CD4-positive, alpha-beta T cell treated with Interleukin-15 for 1 hour (primary cell): ENCODE results near the gene DNASE2B.
A peak's percentile ranks its signal among the peaks of the same experiment; 100 is the strongest.

Source experiments
- DNase-seq: peaks from one replicate; pipeline ENCODE4 v3.0.0-alpha.2; 2020

Gene DNASE2B

DNA sequence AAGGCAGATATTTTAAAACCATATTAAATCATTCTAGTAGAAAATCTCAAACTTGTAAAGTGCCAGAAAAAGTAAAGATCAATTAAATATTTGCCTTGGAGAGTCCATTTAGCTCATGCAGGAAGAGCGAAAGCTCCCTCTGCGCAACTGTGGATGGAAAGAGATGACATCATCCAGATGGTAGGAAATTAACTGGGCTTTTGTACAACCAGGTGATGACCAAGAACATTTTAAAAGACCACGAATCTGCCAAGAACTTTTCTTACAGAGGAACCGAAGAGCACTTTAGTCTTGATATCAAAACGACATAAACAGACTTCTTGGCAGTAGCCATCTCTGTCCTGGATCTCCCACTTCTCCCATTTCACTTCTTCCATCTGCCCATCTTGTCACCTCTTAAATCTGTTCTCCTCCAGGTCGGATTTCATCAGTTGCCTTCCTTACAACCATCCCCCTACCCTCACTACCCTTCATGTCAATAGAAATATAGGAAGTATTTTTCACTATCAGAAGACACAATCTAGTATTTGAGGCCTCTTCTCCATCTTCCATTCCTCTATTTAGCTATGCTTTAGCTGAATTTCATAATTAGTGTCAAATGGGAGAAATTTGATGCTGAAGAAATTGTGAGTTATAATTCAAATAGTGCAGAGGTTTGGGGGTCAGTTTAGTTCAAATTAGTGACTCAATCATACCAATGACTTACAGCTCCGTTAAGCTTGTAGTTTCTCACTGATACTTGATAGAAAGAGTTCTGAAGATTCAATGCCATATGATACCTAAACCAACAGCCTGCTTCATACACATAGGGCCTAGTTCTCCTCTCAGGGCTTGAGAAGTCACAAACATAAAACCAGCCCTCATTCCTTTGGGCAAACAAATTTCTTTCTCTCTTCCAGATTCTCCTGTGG lies 22.0 kb upstream of the DNASE2B start:
- no peak for DNase-seq

DNA sequence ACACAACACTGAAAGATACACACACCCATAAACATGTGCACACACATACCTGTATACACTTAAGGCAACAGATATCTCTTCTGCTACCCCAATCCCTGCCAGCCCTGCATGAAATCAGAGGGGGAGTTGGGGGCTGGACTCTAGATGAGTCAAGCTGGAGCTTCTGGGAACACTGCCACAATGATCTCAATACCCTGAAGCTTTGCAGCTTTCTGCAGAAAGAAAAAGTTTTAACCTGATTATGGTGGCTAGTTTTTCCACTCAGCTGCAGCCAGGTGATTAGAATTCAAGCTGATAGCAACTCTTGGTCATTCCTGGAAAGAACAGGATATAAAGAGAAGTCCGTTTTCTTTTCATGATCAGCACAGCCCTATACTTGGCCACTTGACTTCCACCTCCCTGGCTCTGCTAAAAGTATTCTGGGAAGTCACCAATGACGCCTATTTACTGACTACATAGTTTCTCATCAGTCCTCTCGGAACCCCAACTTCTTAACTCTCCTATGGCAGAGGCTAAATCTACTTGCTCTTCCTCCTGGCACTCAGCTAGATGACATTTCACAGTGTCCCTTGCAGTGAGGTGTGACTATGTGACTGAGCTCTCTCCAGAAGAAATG lies 20.7 kb upstream of the DNASE2B start:
- DNase-seq: no peak

DNA sequence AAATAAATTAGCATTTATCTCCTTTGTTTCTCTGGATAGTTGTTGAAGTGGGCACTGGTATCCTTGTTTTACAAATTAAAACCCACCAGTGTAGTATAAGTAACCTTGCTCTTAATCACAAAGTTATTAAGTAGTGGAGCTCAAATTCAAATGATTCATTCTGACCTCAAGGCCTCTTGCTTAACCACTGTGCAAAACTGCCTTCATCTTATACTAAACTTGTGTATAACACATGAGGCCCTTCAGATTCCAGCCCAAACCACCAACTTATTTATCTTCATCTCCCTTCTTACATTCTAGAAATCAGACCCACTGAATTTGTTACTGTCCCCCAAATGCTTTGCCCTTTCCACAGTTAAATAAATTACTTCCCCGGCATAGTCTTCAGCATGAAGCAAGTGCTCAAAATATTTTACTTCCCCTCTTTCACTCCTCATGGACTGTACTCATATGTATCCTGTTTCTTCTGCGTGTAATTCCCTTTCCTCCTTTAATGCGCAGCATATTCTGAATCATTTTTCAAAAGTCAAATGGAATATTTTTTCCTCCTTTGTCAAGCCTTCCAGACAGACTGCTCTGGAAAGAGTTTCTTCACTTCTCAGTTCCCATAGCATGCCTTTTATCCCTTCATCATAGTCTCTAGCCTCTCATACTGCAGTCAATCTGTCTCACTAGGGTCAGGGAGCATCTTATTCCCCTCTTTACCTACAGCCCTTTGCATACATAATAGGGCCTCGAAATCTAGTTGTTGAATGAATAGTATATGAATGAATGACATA lies 19.0 kb upstream of the DNASE2B start:
- DNase-seq: no peak

DNA sequence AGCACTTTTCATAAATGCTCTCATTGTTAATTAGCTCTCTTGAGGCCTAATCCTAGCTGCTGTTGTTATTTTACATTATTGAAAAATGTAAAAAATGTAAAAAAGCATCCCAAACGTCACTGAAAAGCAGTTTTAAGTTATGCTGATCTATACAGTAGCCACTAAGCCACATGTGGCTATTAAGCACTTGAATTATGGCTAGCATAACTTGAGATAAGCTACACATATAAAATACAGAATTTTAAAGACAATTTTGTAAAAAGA lies 18.4 kb upstream of the DNASE2B start:
- no peak for DNase-seq

DNA sequence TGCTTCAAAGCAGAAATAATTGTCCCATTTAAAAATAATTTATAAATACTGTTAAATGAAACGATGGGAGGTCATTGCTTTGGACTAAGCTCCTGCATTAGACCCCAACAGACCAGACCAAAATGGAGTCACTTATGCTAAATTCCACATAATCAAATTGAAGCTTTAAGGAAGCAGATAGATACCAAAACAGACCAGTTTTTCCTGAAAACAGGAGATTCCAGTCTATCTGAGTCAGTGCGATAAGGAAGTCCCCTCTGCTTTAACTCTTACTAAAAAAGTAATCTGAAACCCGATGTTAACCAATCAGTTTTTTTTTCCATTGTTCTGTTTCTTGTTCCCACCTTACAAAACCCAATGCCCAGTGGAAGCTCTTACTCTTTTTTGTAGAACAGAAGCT lies 16.2 kb upstream of the DNASE2B start:
- DNase-seq: no peak

DNA sequence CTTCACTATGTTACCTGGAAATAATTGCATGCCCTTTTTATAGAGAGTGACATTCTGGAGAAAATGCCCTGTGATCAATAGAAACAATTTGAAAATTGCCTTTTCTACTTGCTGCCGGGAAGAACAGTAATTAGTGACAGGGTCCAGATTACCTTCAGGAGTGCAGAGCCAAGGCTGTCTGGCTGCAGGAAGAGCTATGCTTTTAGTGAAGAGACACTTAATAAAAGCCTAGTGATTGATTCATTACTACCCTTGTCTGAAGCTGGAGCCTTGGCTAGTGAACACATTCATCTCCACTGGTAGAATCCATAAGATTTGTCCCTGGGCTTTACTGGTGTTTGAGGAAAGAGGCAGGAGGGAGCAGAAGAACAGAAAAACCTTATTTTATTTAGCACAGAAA lies 12.9 kb upstream of the DNASE2B start:
- no peak for DNase-seq

DNA sequence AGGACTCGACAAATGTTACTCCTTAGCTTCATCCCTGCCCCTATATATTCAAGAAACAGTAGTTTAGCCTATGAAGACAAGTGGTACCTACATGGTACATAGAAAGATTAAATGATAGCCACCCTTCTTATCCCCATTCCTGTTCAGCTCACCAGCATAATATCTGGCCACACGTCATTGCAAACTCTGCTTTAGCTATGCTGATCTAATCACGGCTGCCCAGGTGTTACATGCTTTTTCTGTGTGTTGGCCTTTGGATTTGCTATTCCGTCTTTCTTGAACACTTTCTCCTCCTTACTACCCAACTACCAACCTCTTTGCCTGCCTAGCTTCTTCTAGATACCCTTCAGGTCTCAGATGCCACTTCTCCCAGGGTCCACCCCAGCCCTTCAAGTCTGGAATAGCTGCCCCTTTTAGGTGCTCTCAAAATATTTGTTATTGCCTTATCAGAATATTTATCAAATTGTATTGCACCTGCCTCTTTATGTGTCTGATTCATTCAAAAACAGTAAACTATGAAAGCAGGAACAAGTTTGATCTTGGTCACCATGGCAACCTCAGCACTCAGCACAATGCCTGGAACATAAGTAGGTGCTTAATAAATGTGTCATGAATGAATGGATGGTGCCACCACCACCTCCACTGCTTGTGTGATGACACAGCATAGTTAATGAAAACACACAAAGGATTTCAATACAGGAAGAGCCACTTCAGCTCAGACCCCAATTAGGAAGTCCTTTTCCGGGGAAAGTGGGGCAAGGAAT lies 11.4 kb upstream of the DNASE2B start:
- no peak for DNase-seq

DNA sequence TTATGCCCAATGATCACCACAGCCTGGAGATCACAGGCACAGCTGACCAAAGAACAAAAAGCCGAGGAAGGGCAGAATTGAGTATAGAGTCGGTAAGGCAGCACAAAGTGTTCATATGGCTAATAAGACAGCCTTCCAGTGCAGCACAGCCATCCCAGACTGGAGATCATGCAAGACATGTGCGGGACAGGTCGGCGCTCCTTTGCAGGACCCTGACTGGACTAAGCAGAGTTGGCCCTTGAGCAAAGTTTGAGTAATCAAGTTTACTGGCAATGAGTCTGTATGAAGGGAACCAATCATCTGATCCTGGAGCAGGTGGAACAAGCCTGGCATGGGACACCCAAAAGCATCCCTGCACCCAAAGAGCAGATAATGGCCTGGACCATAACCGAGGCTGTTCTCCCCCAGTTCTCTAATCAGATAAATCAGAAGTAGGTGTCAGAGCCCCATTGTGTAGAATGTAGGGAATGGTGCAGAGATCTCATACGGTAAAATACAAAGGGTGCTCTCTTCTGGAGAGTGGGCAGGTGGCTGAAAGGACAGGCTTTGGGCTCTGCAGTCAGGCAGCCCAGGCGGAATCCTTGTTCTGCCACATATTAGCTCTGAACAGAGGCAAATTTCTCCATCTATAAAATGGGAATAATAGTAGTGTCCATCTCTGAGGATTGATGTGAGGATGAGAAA lies 10.7 kb upstream of the DNASE2B start:
- DNase-seq: no peak

DNA sequence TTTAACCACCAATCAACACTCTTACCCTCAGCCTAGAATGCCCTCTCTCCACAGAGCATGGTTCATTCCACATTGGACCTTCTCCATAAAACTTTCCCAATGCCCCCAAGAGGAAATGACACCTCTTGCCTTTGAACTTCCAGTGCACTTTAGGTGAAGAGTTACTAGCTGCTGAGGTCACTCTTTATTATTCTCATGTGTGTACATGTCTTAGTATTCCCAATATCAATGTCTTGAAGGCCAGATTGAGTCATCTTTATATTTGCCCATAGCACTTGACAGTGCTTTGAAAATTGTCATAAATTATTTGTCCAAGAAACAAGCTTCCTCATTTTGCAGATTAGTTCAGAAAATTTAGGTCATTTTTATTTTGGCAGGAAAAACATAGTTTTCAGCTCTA lies 8.1 kb upstream of the DNASE2B start:
- DNase-seq: no peak

DNA sequence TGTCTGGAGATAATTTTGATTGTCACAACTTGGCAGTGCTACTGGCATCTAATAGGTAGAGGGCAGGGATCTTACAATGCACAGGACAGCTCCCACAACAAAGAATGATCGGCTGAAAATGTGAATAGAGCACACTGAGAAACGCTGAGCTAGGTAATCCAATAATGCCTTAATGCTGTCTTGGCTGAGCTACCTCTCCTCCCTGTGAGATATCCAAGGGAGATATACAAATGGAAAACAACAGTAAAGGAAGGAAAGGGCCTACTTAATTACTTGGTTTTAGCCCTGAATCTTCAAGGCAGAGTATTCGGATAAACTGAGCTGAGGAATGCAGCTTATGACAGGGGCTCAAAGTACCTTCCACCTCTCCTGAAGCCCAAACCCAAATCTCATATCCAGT lies 2.9 kb downstream of the DNASE2B start:
- no peak for DNase-seq

DNA sequence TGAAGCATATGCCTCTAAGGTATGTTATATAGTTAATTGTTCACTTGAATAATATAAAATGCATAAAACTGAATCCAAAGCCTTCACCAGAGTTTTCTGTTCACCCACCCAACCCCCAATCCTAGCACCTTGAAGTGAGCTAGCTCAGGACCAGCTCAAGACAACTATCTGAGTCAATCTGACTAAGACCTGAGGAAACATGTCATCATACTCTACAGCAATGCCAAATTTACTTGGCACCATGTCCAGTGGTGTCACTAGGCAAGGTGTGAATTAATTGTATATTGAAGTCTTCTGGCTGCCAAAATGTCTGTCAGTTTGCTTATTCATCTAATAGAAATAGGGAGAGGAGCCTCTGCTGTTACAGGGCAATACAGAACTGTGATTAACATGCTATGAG lies 3.8 kb downstream of the DNASE2B start:
- DNase-seq: no peak

DNA sequence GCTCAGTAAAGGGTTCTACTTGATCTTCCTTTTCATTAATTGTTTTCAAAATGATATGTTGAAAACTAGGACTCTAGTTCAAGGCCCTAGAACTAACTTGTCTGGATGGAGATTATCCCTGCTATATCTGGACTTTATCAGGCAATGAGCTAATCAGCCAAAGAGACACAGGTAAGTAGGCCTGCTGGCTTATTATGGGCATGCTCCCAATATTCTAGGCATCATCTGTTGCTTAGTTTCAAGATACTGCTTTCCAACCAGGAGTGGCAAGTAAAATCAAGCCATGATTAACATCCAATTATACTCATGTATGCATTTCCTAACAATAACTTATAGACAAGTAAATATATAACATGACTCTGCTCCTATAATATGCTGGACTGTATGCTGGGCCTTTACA lies 4.2 kb downstream of the DNASE2B start:
- DNase-seq: no peak

DNA sequence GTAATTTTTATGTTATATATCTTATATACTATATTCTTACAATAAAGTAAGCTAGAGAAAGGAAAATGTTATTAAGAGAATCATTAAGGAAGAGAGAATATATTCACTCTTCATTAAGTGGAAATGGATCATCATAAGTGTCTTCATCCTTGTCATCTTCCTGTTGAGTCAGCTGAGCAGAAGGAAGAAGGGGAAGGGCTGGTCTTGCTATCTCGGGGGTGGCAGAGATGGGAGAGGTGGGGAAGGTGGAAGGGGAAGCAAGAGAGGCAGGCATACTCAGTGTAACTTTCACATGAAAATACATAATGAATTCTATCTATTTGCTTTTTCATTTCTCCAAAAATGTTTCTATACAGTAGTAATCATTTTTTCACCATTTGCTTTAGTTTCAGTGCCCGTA lies 5.1 kb downstream of the DNASE2B start:
- peak; percentile 21 for DNase-seq

DNA sequence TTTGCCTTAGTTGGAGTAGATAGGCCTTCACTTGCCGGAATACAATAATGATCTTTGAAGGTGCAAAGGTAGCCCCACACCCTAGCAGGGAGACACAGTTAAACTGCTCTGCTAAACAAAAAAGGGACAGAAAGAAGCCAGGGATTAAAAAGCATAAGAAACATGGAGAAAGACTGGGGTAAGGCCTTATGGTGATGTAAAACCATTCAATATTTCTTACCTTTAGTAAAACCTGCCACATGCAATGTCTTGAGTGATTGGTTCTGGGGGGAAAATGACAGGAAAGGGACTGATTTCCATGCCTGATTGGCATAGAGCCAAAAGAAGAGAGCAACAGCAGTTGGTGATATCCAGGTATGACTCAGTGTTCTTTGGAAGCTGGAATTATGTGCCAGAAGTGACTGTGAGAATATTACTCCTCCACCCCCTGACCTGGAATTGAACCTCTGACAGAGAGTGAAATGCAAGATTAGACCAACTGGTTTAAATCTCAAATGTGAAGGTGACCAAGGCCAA lies 8.1 kb downstream of the DNASE2B start:
- DNase-seq: no peak

DNA sequence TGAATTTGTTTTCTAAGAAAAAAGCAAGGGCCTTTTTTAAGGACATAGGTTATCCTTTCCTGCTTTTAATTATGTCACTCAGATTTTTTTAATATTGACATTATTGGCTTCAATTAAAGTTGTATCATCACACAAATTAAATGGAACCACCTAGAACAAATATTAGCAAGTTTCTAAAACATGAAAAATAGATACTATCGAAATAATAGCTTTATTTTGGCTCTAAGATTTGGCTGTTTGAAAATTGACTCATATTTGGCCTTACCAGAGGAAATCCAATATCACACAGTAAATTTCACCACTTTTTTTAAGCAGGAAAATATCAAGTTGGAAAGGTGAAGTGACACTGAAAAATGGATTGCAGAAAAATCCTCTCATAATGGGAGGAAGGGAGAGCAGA lies 9.2 kb downstream of the DNASE2B start:
- no peak for DNase-seq

DNA sequence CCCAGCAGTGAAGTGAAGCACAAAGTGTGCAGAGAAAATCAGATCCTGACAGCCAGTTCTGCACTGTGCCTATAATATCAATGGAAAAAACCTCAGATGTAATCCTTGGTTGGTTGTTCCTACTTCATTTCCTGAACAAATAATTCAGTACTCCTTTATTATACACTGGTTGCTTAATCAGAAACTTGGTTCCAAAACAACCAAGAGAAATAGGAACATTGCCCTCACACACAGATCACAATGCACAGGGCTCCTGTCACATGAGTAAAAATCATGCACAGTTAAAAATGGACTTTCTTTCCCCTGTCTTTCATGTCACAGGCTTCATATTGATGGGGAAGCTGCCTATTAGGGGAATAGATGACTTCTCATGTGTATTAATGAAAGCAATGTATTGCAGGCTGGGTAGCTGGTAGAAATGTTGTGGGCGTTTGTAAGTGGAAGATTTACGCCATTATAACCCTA lies 9.7 kb downstream of the DNASE2B start:
- DNase-seq: no peak

DNA sequence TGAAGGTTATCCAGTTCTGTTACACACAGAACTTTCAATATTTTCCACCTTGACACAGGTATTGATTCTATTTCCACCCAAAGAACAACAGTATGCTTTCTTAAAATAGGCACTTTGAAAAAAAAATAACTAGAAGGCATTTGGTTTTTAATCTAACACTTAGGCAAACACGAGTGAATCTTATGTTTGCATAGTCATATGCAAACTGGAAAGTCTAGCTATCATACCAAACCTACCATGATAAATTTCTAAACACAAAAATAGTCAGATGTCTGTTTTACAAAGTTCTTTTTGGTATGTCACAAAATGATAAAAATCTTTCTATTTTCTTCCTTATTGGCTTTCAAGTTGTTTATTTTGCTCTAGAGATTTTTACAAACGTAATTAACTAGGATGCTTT lies 11.6 kb downstream of the DNASE2B start:
- no peak for DNase-seq

DNA sequence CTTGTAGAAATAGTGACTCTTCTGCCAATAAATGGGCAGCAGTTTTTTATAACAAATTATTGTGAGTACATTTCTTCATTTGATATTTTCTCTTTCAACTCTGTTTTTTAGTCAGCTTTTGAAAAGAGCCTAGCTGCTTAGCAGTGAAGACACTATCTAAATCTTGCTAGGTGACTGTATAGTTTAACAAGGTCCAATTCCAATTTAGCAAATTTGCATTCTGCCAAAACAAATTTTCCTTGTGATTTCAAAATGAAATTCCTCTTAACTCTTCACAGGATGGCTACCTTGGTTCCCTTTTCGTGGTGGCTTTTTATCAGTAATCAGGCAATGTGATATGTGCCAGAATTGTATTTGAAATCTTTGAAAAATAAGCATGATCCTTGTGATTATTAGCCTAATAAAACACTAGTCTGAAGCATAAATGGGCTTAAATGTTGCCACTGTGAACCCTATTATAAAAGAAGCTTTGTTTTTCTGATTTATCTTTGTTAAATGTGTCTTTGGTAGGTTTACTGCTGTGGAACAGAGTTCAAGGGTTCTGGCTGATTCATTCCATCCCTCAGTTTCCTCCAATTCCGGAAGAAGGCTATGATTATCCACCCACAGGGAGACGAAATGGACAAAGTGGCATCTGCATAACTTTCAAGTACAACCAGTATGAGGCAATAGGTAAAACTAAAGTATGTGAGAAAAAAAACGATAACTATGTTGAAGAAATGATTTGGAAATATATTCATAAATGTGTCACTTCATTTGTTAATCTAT lies 12.2 kb downstream of the DNASE2B start:
- DNase-seq: no peak

DNA sequence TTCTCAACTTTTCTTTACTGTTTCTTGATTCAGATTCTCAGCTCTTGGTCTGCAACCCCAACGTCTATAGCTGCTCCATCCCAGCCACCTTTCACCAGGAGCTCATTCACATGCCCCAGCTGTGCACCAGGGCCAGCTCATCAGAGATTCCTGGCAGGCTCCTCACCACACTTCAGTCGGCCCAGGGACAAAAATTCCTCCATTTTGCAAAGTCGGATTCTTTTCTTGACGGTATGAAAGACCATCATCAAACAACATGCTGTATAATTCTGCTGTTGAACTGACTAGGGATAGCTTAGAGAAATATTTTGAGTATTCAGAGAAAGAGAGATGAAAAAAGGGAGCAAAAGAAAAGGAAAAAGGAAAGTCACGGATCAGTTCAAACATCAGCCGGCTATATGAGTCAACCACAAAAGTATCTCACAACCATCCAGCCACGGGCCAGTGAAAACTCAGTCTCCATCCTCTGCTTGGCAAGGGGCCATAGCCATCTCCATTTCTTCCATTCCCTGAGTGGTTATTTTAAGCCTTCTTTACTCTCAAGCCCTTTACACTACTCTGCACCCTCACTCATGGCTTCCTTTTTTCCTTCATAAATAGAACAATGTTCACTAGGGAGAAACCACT lies 14.1 kb downstream of the DNASE2B start:
- DNase-seq: no peak

DNA sequence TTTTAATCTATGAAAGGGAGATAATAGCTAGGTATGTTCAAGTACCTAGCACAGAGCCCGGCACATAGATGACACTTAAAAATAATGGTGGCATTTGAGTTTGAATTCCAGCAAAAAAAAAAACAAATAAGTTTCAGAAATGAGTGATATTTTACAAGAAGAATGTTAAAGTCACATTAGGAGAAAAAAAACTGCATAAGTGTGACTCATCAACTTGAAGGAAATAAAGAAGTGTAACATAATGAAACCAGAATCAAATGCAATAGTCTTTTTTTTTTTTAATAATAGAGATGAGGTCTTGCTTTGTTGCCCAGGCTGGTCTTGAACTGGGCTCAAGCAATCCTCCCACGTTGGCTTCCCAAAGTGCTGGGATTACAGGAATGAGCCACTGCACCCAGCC lies 17.1 kb downstream of the DNASE2B start:
- no peak for DNase-seq

DNA sequence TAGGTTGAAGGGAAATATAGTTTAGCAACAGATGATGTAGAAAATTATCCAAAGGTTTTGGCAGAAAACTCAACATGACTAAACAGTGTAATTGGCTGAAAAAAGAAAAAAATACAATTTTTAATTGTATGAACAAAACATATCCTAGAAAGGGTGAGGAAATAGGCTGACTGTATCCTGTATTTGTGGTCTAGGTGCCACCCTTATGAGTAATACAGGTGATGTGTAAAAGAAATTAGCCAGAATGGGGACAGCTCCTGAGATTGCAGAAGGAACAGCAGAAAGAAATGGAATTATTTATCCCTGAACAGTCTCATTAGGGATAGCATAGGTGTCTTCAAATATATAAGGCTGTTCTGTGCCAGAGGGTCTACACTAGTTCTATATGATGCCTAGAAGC lies 24.6 kb downstream of the DNASE2B start:
- no peak for DNase-seq
